H9 (cell line): ENCODE results near the gene COX10. TPM values are rescaled to one million over a fixed set of nuclear protein-coding genes. Genes with fewer than 3 reads are reported as not detected.

Experiments used
- DNase-seq: peaks from one replicate; pipeline ENCODE4 v3.0.0-alpha.2; 2017
- H2AFZ ChIP-seq: one replicate; pipeline ENCODE4 v1.6.1; 2013; ENCODE audit warnings: mild to moderate bottlenecking, low read length, control low read depth, moderate library complexity
- H2AK5ac ChIP-seq: 2 replicates; pipeline ENCODE4 v1.6.1; 2013; ENCODE audit warnings: low read length, control low read depth, mixed read lengths; ENCODE audit not compliant: insufficient read length
- H2BK120ac ChIP-seq: one replicate; pipeline ENCODE4 v1.6.1; 2013; ENCODE audit warnings: low read depth, mild to moderate bottlenecking, low read length, control low read depth, inconsistent platforms; ENCODE audit not compliant: poor library complexity, severe bottlenecking
- H2BK12ac ChIP-seq: 2 replicates; pipeline ENCODE4 v1.6.1; 2013; ENCODE audit warnings: low read length, control low read depth, mixed read lengths, low read depth; ENCODE audit not compliant: insufficient read length
- H2BK15ac ChIP-seq: 2 replicates; pipeline ENCODE4 v1.6.1; 2013; ENCODE audit warnings: low read depth, low read length, control low read depth
- H2BK20ac ChIP-seq: one replicate; pipeline ENCODE4 v1.6.1; 2013; ENCODE audit warnings: low read depth, mild to moderate bottlenecking, low read length, control low read depth, inconsistent platforms; ENCODE audit not compliant: poor library complexity, severe bottlenecking
- H2BK5ac ChIP-seq: 2 replicates; pipeline ENCODE4 v1.6.1; 2013; ENCODE audit warnings: low read length, control low read depth, mixed read lengths; ENCODE audit not compliant: insufficient read length
- H3K14ac ChIP-seq: 2 replicates; pipeline ENCODE4 v1.6.1; 2013; ENCODE audit warnings: low read length, control low read depth; ENCODE audit not compliant: insufficient read depth
- H3K18ac ChIP-seq: 2 replicates; pipeline ENCODE4 v1.6.1; 2013; ENCODE audit warnings: low read depth, mild to moderate bottlenecking, mixed read lengths, low read length, control low read depth; ENCODE audit not compliant: insufficient read length
- H3K23ac ChIP-seq: 2 replicates; pipeline ENCODE4 v1.6.1; 2013; ENCODE audit warnings: low read length, control low read depth, mixed read lengths, low read depth; ENCODE audit not compliant: insufficient read length
- H3K23me2 ChIP-seq: 2 replicates; pipeline ENCODE4 v1.6.1; 2013; ENCODE audit warnings: low read depth, mild to moderate bottlenecking, mixed read lengths, low read length, control low read depth; ENCODE audit not compliant: insufficient read length, poor library complexity, severe bottlenecking
- H3K27ac ChIP-seq: 2 replicates; pipeline ENCODE4 v1.5.1; 2013; ENCODE audit warnings: low read length, control low read depth, mixed read lengths, low read depth; ENCODE audit not compliant: insufficient read length
- H3K27me3 ChIP-seq: 2 replicates; pipeline ENCODE4 v1.6.1; 2013; ENCODE audit warnings: low read length, control low read depth, inconsistent platforms; ENCODE audit not compliant: insufficient read depth
- H3K4ac ChIP-seq: 2 replicates; pipeline ENCODE4 v1.6.1; 2013; ENCODE audit warnings: low read depth, mild to moderate bottlenecking, control low read depth, inconsistent platforms, low read length, moderate library complexity
- H3K4me1 ChIP-seq: 2 replicates; pipeline ENCODE4 v1.6.1; 2013; ENCODE audit warnings: low read length, control low read depth, inconsistent platforms; ENCODE audit not compliant: insufficient read depth
- H3K4me2 ChIP-seq: 2 replicates; pipeline ENCODE4 v1.6.1; 2013; ENCODE audit warnings: low read length, control low read depth, mixed read lengths; ENCODE audit not compliant: insufficient read length, insufficient read depth
- H3K56ac ChIP-seq: 2 replicates; pipeline ENCODE4 v1.6.1; 2013; ENCODE audit warnings: low read depth, mild to moderate bottlenecking, mixed read lengths, low read length, control low read depth; ENCODE audit not compliant: insufficient read length
- H3K79me1 ChIP-seq: 2 replicates; pipeline ENCODE4 v1.6.1; 2013; ENCODE audit warnings: low read depth, mild to moderate bottlenecking, moderate library complexity, low read length, control low read depth, inconsistent platforms; ENCODE audit not compliant: insufficient read depth, poor library complexity, severe bottlenecking
- H3K79me2 ChIP-seq: 2 replicates; pipeline ENCODE4 v1.6.1; 2013; ENCODE audit warnings: low read length, control low read depth, inconsistent platforms; ENCODE audit not compliant: insufficient read depth
- H3K9ac ChIP-seq: 2 replicates; pipeline ENCODE4 v1.6.1; 2013; ENCODE audit warnings: low read length, control low read depth, mixed read lengths; ENCODE audit not compliant: insufficient read length; ENCODE audit errors: extremely low read depth
- H3K9me3 ChIP-seq: one replicate; pipeline ENCODE4 v1.6.1; 2013; ENCODE audit warnings: low read depth, low read length, inconsistent platforms; ENCODE audit not compliant: control insufficient read depth
- H3T11ph ChIP-seq: one replicate; pipeline ENCODE4 v1.6.1; 2013; ENCODE audit warnings: mild to moderate bottlenecking, low read length, control low read depth, inconsistent platforms
- H4K20me1 ChIP-seq: one replicate; pipeline ENCODE4 v1.6.1; 2013; ENCODE audit not compliant: control insufficient read depth, insufficient read length, insufficient read depth
- H4K5ac ChIP-seq: 2 replicates; pipeline ENCODE4 v1.6.1; 2013; ENCODE audit warnings: low read depth, mild to moderate bottlenecking, mixed read lengths, low read length, control low read depth; ENCODE audit not compliant: insufficient read length
- H4K8ac ChIP-seq: replicated peaks from 2 replicates; pipeline ENCODE4 v1.6.1; 2013; ENCODE audit warnings: low read length, control low read depth, mixed read lengths, low read depth; ENCODE audit not compliant: insufficient read length
- H4K91ac ChIP-seq: 2 replicates; pipeline ENCODE4 v1.6.1; 2013; ENCODE audit warnings: low read depth, mild to moderate bottlenecking, moderate library complexity, mixed read lengths, low read length, control low read depth; ENCODE audit not compliant: insufficient read length
- H3K27ac Mint-ChIP-seq, 3 experiments: 2 replicates in 2 of 3; 3 replicates in 1 of 3; pipeline ENCODE4 v1.8.0; 2020 to 2021; ENCODE audit warnings: mixed read lengths in 3 of 3, mild to moderate bottlenecking in 1 of 3, moderate library complexity in 1 of 3
- H3K27me3 Mint-ChIP-seq: 2 replicates; pipeline ENCODE4 v1.8.0; 2021; ENCODE audit warnings: low read depth, mild to moderate bottlenecking, moderate library complexity, mixed read lengths
- H3K36me3 Mint-ChIP-seq, 3 experiments: 2 replicates in 2 of 3; 3 replicates in 1 of 3; pipeline ENCODE4 v1.8.0; 2020 to 2021; ENCODE audit warnings: low read depth in 3 of 3, mixed read lengths in 3 of 3; ENCODE audit not compliant: insufficient read depth in 1 of 3
- H3K4me1 Mint-ChIP-seq, 2 experiments: 2 replicates each; pipeline ENCODE4 v1.8.0; 2020; ENCODE audit warnings: mixed read lengths in 2 of 2
- H3K4me3 Mint-ChIP-seq, 2 experiments: 2 replicates in 1 of 2; 3 replicates in 1 of 2; pipeline ENCODE4 v1.8.0; 2020 to 2021; ENCODE audit warnings: mild to moderate bottlenecking in 2 of 2, mixed read lengths in 2 of 2, moderate library complexity in 1 of 2
- H3K9me3 Mint-ChIP-seq, 2 experiments: 2 replicates in 1 of 2; 3 replicates in 1 of 2; pipeline ENCODE4 v1.8.0; 2020; ENCODE audit warnings: mild to moderate bottlenecking in 2 of 2, mixed read lengths in 2 of 2, moderate library complexity in 1 of 2
- WGBS: extraction: QIAGEN DNeasy Blood & Tissue Kit; methylation state at CpG from one replicate; pipeline ENCODE4 v1.1.7; 2013; ENCODE audit warnings: missing lambda C conversion rate, low lambda C conversion rate, mixed read lengths; ENCODE audit not compliant: insufficient read length; ENCODE audit errors: extremely low coverage; 5-methylcytosine and 5-hydroxymethylcytosine counted together
- total RNA-seq: library from RNA; stranded (reverse); gene quantifications from 2 replicates; pipeline ENCODE4 v1.2.1, GENCODE V29; 2021
- TF ChIP-seq, protein P1 (sequence below): fragments of 200-600 bp; sonication (generic); conservative IDR thresholded peaks from 3 replicates; pipeline ENCODE4 v1.8.0; 2021; ENCODE audit warnings: antibody characterized with exemption, mild to moderate bottlenecking

Gene COX10
- total RNA-seq, 1 experiment from 2014 or later = 20.6 TPM

DNA sequence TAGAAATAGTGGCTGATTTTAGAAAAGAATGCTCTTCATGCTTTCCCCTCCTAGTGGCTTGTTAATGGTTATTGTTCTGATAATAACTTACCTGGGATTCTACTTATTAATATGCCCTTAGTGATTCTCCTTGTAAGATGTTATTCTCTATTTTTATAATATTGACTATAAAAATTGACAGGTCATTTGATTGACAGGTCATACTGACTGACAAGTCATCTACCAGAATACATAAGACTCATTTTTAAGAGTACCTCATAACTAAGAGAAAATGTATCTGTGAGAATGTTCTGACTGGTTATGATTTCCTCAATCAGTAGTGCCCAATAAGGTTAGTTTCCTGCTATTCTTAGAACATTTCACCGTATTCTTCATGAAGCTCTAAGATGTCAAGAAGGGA is 8.6 kb upstream of the COX10 start:
- H2BK15ac ChIP-seq = no peak overlapping the region
- WGBS = no CpG with 5 or more reads among the region's 1 CpG
- peaks cover 9 to 13% (median 10%) of the 10 kb centered on the region in 3 experiments for H3K36me3 Mint-ChIP-seq
- no peaks in the 10 kb centered on the region for H3K9me3 ChIP-seq
- H2AK5ac ChIP-seq = no peak overlapping the region
- no peaks in the 10 kb centered on the region for H3K27me3 ChIP-seq
- H3K27ac Mint-ChIP-seq = no peak overlapping the region
- H2BK5ac ChIP-seq = no peak overlapping the region
- no peaks in the 10 kb centered on the region for H3K27me3 Mint-ChIP-seq
- no peak overlapping the region for H3K14ac ChIP-seq
- H2AFZ ChIP-seq = no peak overlapping the region
- no peak overlapping the region for H3K4ac ChIP-seq
- H3K79me2 ChIP-seq = no peaks in the 10 kb centered on the region
- H3K4me1 ChIP-seq = no peaks in the 10 kb centered on the region
- no peaks in the 10 kb centered on the region for H3K79me1 ChIP-seq
- H4K8ac ChIP-seq = no peak overlapping the region
- TF ChIP-seq, protein P1, sequence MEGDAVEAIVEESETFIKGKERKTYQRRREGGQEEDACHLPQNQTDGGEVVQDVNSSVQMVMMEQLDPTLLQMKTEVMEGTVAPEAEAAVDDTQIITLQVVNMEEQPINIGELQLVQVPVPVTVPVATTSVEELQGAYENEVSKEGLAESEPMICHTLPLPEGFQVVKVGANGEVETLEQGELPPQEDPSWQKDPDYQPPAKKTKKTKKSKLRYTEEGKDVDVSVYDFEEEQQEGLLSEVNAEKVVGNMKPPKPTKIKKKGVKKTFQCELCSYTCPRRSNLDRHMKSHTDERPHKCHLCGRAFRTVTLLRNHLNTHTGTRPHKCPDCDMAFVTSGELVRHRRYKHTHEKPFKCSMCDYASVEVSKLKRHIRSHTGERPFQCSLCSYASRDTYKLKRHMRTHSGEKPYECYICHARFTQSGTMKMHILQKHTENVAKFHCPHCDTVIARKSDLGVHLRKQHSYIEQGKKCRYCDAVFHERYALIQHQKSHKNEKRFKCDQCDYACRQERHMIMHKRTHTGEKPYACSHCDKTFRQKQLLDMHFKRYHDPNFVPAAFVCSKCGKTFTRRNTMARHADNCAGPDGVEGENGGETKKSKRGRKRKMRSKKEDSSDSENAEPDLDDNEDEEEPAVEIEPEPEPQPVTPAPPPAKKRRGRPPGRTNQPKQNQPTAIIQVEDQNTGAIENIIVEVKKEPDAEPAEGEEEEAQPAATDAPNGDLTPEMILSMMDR = no peak
- no peak overlapping the region for H3K9ac ChIP-seq
- no peak overlapping the region for H3K27ac ChIP-seq
- no peak overlapping the region for H3T11ph ChIP-seq
- no peak overlapping the region for H4K5ac ChIP-seq
- H2BK12ac ChIP-seq = no peak overlapping the region
- no peak overlapping the region for H3K4me2 ChIP-seq
- no peak overlapping the region for H3K23ac ChIP-seq
- H3K23me2 ChIP-seq = no peaks in the 10 kb centered on the region
- no peak for DNase-seq
- peaks cover 0 to 4% of the 10 kb centered on the region in 2 experiments; a peak in 2 of 5 replicates for H3K9me3 Mint-ChIP-seq
- H2BK120ac ChIP-seq = no peak overlapping the region
- no peaks in the 10 kb centered on the region for H3K4me1 Mint-ChIP-seq
- no peak overlapping the region for H3K4me3 Mint-ChIP-seq
- H3K56ac ChIP-seq = no peak overlapping the region
- H3K18ac ChIP-seq = no peak overlapping the region
- no peak overlapping the region for H2BK20ac ChIP-seq
- no peaks in the 10 kb centered on the region for H4K20me1 ChIP-seq
- no peak overlapping the region for H4K91ac ChIP-seq
